G401 (cell line): ENCODE data around the gene CTNS. TPM values are rescaled to one million over a fixed set of nuclear protein-coding genes. Genes with fewer than 3 reads are reported as not detected.
A peak's percentile ranks its signal among the peaks of the same experiment; 100 is the strongest.

ENCODE experiments used
- DNase-seq: peaks from one replicate; pipeline ENCODE4 v3.0.0-alpha.2; 2015; ENCODE audit warnings: low spot score
- in situ Hi-C: cut with HindIII; loops from 2 replicates; pipeline ENCODE4 v1.10.0; 2016; ENCODE audit warnings: low sequenced_read_pairs, mixed read lengths
- total RNA-seq: library from RNA; depleted of rRNA; stranded (reverse); fragments of >200 nt; shearing (Covaris generic); gene quantifications from 2 replicates; pipeline ENCODE4 v1.2.3, GENCODE V29; 2014

Gene CTNS
- total RNA-seq, 1 experiment from 2014 or later = 22.2 TPM

GRCh38 chr17:3678095-3678820 is 41.7 kb downstream of the CTNS start:
- in situ Hi-C loops = no loop called here
- no peak for DNase-seq

DNA sequence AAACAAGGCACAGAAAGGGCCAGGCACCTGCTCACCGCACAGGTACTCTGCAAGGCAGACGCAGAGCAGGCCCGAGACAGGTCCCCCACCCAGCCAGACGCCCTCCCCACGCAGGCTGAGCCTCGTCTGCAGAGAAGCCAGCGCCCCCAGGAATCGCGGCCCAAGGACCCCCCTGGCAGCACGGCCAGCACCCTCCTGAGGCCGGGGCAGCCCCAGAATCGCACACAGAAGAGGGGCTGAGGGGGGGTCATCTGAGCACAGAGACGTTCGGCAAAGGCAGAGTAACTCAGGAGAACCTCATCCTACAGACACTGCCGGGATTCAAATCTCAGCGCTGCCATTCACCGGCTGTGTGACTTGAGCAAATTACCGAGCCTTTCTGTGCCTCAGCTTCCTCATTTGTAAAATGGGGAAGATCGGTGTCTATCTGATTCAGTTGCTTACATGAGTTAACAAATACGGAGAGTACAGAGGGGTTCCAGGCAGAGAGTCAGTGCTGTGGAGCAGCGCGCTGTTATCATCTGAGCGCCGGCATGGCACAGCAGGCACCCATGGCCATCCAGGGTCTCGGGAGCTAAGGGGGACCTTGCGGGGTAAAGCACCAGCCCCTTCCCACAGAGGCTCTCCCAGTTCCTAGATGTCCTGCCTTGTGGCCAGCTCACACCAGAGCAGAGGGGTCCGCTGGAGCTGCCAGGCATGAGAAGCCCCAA is 42.4 kb downstream of the CTNS start:
- no peak for DNase-seq
- in situ Hi-C loops = no loop called here

DNA sequence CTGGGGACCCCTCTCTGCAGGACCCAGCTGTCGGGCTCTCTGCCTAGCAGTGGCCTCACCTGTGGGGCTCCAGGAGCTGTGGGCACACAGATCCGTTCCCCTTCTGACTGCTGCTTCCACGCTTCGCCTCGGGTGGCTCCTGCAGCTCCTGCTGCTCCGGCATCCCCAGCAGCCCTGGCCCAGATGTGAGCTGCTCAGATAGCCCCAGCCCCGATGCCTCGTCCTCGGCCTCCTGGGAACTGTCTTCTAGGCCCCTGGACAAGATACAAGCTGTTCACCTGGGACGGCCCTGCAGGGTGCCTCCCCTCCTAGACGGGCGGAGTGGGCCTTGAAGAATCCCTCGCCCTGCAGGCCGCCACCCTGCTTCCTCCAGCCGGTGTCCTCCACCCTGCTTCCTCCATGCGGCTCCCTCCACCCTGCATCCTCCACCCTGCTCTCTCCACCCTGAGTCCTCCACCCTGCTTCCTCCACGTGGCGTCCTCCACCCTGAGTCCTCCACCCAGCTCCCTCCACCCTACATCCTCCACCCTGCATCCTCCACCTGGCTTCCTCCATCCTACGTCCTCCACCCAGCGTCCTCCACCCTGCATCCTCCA is 43.1 kb downstream of the CTNS start:
- in situ Hi-C loops = no loop called here
- no peak for DNase-seq

- in situ Hi-C loops = no loop called here
- DNase-seq = no peak
Measured at GRCh38 chr17:3681057-3681456, 44.5 kb downstream of the CTNS start.

GRCh38 chr17:3681565-3681964 is 45.0 kb downstream of the CTNS start:
- no peak for DNase-seq
- in situ Hi-C loops = no loop called here

DNA sequence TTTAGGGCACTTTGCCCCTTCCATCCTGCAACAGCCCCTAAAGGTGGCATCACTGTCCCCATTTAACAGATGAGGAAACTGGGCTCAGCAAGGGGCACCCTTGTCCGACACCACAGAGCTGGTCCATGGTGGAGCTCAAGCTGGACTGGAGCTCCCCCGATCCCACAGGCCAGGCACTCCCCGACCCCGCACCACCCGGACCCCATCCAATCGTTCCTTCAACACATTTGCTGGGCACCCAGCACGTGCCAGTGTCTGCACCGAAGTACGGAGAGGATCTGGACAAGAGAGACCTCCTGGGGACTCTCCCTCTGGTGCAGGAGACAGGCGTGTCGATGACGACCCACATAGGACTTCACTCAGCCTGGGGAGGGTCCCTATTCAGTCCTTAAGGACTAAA is 45.5 kb downstream of the CTNS start:
- no peak for DNase-seq
- in situ Hi-C loops = no loop called here

DNA sequence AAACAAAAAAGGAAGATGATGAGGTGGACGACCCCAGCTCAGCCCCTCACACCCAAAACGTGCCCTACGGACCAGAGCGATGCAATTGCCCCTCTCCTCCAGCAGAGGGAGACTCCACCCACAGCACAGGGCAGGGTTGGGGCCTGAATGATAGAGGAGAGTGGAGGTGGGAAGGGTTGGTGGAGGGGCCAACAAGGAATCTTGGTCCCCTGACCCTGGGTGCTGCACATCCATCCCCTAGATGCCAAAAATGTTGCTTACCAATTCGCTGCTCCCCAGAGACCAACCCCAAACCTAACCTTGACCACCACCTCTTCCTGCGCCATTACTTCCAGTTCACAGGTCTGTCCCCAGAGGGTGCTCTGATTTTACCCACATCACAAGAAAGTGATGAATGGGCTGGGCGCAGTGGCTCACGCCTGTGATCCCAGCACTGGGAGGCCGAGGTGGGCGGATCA is 46.5 kb downstream of the CTNS start:
- no peak for DNase-seq
- in situ Hi-C loops = no loop called here

GRCh38 chr17:3685174-3685573 is 48.6 kb downstream of the CTNS start:
- no peak for DNase-seq
- in situ Hi-C loops = no loop called here

DNA sequence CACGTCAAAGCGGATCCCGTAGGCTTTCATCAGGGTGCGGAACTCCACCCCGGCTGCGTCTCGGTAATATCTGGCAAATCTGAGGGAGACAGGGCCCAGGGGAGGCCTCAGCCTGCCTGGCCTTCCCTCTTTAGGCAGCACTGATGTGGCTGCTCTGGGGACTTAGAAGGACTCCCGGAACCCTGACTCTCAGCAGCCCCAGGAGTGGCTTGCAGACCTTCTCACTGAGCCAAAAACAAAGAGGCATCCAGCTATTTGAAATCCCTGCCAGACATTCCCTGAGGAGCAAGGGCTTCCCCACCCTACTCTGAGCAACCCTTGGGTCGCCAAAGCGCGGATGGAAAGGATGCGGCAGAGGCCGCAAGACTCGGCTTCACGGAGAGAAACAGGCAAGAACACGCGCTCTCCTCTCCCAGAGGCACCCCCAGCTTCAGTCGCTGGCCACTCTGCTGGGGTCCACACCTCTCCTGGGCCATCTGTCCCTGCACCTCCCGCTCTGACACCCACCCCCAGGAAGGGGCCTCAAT is 51.5 kb downstream of the CTNS start:
- in situ Hi-C loops = no loop called here
- no peak for DNase-seq

DNA sequence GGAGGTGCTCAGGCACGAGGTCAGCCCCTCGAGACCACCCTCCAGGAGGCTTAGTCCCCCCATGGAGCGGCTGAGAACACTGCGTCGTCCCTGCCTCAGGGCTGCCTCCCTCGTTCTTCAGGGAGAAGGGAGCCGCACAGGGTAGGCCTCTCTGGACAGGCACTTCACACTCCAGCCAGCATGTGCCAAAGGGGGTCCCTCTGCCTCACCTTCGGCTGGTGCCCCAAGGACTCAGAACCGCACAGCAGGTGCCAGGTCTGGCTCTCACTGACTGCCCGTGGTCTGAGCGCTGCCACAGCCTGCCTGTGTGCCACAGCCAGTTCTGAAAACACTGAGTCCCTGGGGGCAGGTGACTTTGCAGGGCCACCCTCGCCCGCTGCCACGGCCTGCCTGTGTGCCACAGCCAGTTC is 52.3 kb downstream of the CTNS start:
- in situ Hi-C loops = no loop called here
- DNase-seq = no peak

DNA sequence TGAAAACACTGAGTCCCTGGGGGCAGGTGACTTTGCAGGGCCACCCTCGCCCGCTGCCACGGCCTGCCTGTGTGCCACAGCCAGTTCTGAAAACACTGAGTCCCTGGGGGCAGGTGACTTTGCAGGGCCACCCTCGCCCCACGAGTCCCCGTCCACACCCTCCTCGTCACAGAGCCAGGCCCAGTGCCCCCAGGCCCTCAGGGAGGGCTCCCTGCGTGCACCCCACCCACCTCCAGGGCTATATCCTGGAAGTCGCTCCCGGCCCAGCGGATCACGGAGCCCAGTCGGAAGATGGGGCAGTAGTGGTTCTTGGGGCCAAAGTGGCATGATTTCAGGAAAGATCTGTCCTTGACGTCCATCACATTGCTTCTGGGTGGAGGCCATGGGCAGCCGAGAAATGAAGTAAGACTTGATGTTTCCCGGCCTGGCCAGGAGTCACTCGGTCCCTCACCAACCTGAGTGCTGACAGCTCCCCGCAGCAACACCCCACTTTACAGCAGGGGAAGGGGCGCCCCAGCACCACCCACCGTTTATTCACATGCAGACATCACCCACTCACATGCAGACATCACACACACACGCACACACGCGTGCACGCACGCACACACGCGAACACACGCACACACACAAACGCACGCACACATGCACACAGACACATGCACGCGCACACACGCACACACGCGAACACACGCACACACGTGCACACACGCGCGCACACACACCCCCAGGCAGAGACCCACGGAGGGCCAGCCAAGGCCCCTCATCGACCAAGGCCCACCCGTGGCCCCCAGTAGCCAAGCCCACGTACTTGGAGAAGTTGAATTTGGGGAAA is 52.9 kb downstream of the CTNS start:
- in situ Hi-C loops = no loop called here
- no peak for DNase-seq

DNA sequence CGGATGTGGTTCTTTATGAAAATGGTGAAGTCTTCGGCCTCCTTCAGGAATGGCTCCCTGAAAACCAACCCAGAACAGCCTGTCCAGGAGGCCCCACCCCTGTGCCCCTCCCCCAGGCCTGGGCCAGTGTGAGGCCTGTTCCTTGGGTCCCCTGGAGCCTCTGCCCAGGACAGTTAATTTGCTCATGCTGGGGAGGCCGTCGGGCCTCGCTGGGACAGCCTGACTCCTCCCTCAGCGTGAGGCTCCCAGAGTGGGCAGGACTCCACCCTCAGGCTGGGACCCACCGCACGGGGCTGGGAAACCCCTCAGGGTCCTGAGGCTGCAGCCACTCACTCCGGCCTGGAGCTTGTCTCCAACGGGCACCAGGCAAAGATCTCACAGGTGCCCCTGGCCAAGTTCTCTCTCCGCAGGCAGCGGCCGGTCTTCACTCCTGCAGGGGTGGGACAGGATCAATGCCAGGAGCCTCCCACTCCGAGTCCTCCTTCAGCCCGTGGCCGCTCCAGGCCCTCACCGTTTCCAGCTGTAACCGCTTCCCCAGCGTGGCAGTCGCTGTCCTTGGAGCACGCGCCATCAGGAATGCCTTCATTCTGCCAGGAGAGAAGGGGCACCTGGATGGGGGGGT is 53.6 kb downstream of the CTNS start:
- in situ Hi-C loops = no loop called here
- DNase-seq = no peak

- peak; percentile 9 for DNase-seq
- in situ Hi-C loops = no loop called here
Measured at GRCh38 chr17:3691617-3692067, 55.1 kb downstream of the CTNS start.

- DNase-seq = no peak
- in situ Hi-C loops = no loop called here
Measured at GRCh38 chr17:3692346-3692745, 55.8 kb downstream of the CTNS start.

- in situ Hi-C loops = no loop called here
- DNase-seq = no peak
Measured at GRCh38 chr17:3693141-3693540, 56.6 kb downstream of the CTNS start.

DNA sequence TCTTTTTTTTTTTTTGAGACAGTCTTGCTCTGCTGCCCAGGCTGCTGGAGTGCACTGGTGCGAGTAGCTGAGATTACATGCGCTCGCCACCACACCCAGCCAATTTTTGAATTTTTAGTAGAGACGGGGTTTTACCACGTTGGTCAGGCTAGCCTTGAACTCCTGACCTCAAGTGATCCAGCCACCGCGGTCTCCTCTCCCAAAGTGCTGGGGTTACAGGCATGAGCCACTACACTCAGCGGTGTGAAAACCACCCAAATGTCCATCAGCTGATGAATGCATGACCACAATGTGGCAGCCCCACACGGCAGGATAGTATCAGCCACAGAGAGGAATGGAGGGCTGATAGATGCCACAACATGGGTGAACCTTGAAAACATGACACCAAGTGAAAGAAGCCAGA is 57.3 kb downstream of the CTNS start:
- in situ Hi-C loops = no loop called here
- DNase-seq = no peak

DNA sequence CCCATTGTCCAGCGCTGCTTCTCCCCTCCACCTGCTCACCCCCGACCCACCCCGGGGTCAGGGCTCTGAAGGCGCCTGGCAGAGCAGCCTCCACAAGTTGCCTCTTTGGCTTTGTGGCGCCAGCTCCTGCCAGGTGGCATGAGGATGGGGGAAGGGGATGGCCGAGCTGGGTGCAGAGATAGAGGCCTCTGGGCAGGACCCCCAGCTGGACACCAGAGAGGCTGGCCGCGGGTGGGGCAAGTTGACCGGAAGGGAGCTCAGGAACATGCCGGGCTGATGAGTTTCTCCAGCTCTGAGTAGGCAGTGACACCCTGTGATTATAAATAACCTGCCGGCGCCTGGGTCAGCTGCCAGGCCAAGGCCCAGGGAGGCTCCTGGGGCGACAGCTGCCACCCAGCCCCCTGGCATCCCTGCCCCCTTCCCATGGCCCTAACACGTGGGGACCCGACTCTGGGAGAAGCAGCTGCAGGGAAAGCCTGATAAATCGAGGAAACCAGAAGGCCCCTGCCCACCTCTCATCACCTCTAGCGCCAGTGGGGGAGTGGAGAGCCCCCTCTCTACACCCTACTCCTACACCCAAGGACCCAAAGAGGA is 58.7 kb downstream of the CTNS start:
- peak; percentile 24 for DNase-seq
- in situ Hi-C loops = no loop called here

DNA sequence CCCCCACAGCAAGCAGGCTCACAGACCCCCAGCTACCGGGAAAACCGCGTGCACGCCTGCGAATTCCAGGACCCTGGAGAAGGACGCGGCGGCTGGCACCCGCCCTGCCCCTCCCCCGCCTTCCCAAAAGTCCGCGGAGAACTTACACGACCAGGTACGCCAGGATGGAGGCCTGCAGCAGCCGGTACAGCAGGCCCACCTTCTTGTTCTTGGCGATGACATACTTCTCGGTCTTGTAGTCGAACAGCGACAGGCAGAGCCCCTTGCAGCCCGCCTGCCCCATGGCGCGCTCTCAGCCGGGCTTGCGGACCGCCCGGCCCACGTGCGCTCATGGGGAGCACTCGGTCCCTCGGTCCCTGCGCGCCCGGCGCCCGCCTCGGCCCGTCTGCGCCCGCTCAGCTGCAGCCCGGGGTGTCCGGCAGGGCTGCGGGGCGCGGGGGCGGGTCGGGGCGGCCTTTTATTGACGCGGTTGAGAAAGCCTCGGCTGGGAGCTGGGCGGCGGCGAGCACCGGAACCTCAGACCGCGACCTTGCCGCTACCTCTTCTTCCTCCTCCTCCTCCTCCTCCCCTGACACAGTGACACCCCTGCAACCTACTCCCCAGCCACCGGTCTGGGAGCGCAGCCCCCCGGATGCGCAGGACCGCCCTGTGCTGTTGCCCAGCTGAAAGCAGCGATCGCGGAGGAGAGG is 59.3 kb downstream of the CTNS start, which contains the start of gene P2RX5:
Gene P2RX5, minus strand, starts transcription at position 433 of the 689 bp plus-strand sequence. Its CDS starts 150 bp downstream, at position 283.
- peak; percentile 16 for DNase-seq
- in situ Hi-C loops = no loop called here
